ENCODE measurements around the gene FAM222B. TPM values are rescaled to one million over a fixed set of nuclear protein-coding genes. Genes with fewer than 3 reads are reported as not detected.
"Not testable (repeated sequence)": the region's sequence is repeated elsewhere in the genome, so short reads cannot be mapped to it uniquely, and the experiment has no call there.

FAM222B gene
- total RNA-seq, 1 experiment from 2014 or later: 37.7 TPM

DNA sequence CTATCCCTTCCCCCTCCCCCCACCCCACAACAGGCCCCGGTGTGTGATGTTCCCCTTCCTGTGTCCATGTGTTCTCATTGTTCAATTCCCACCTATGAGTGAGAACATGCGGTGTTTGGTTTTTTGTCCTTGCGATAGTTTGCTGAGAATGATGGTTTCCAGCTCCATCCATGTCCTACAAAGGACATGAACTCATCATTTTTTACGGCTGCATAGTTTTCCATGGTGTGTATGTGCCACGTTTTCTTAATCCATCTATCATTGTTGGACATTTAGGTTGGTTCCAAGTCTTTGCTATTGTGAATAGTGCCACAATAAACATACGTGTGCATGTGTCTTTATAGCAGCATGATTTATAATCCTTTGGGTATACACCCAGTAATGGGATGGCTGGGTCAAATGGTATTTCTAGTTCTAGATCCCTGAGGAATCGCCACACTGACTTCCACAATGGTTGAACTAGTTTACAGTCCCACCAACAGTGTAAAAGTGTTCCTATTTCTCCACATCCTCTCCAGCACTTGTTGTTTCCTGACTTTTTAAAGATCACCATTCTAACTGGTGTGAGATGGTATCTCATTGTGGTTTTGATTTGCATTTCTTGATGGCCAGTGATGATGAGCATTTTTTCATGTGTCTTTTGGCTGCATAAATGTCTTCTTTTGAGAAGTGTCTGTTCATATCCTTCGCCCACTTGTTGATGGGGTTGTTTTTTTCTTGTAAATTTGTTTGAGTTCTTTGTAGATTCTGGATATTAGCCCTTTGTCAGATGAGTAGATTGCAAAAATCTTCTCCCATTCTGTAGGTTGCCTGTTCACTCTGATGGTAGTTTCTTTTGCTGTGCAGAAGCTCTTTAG is 106.4 kb downstream of the FAM222B start:
- CTCF ChIA-PET: interaction anchor here (0.5 kb wide), 1 partner anchor 10 kb away, joined by 6 read pairs; no protein-coding TSS in a partner anchor

DNA sequence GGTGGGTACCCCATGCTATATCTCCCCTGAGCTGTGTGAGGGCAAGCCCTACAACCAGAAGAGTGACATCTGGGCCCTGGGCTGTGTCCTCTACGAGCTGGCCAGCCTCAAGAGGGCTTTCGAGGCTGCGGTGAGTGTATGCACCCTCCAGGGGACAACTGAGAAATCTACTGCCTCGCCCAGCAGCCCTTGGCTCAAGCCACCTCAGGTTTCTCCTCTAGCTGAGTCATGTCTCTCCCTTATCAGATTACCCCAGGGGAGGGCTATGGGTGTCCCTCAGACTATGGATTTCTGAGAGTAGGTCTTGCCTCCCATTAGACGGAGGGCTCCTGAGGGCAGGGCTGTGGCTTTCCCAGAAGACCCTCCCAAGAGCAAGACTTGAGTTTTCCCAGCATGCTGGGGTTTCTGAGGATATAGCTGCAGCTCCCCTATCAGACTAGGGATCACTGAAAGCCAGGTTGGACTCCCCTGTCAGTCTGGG is 107.3 kb downstream of the FAM222B start:
- intact Hi-C loops (cut with micrococcal nuclease; ENCODE audit: unreplicated experiment): no loop called here
- CTCF ChIA-PET: interaction anchor here (0.5 to 0.8 kb wide), 3 partner anchors 11 to 373 kb away, joined by 3 to 6 read pairs (median 4); no protein-coding TSS in a partner anchor
- Mint-ChIP-seq H3K9me3 (ENCODE audit: low read depth, unreplicated experiment) (no peaks in the 10 kb centered on the region), H3K4me3 (ENCODE audit: low read depth, unreplicated experiment) (no peak overlapping the region), H3K4me1 (ENCODE audit: low read depth, unreplicated experiment) (peaks cover 16% of the 10 kb centered on the region), H3K36me3 (ENCODE audit: insufficient read depth, unreplicated experiment) (peaks cover 14% of the 10 kb centered on the region), H3K27me3 (ENCODE audit: unreplicated experiment) (no peaks in the 10 kb centered on the region), H3K27ac (ENCODE audit: unreplicated experiment) (no peak overlapping the region)
- no TSS peak for BruUV-seq (replicated peaks)
- TF ChIP-seq, protein P1, sequence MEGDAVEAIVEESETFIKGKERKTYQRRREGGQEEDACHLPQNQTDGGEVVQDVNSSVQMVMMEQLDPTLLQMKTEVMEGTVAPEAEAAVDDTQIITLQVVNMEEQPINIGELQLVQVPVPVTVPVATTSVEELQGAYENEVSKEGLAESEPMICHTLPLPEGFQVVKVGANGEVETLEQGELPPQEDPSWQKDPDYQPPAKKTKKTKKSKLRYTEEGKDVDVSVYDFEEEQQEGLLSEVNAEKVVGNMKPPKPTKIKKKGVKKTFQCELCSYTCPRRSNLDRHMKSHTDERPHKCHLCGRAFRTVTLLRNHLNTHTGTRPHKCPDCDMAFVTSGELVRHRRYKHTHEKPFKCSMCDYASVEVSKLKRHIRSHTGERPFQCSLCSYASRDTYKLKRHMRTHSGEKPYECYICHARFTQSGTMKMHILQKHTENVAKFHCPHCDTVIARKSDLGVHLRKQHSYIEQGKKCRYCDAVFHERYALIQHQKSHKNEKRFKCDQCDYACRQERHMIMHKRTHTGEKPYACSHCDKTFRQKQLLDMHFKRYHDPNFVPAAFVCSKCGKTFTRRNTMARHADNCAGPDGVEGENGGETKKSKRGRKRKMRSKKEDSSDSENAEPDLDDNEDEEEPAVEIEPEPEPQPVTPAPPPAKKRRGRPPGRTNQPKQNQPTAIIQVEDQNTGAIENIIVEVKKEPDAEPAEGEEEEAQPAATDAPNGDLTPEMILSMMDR (IDR thresholded peaks at IDR 0.05; ENCODE audit: unreplicated experiment): no peak
- DNase-seq: peak; percentile 51

More for the DNA sequence above, 106.4 kb downstream of the FAM222B start:
- Mint-ChIP-seq H3K4me1 (ENCODE audit: low read depth, unreplicated experiment) (peaks cover 16% of the 10 kb centered on the region), H3K36me3 (ENCODE audit: insufficient read depth, unreplicated experiment) (peaks cover 14% of the 10 kb centered on the region)
- H3K27ac Mint-ChIP-seq (ENCODE audit: unreplicated experiment); intact Hi-C loops (cut with micrococcal nuclease; ENCODE audit: unreplicated experiment); H3K9me3 Mint-ChIP-seq (ENCODE audit: low read depth, unreplicated experiment); DNase-seq; H3K4me3 Mint-ChIP-seq (ENCODE audit: low read depth, unreplicated experiment); BruUV-seq (replicated peaks); H3K27me3 Mint-ChIP-seq (ENCODE audit: unreplicated experiment): not testable (repeated sequence)

DNA sequence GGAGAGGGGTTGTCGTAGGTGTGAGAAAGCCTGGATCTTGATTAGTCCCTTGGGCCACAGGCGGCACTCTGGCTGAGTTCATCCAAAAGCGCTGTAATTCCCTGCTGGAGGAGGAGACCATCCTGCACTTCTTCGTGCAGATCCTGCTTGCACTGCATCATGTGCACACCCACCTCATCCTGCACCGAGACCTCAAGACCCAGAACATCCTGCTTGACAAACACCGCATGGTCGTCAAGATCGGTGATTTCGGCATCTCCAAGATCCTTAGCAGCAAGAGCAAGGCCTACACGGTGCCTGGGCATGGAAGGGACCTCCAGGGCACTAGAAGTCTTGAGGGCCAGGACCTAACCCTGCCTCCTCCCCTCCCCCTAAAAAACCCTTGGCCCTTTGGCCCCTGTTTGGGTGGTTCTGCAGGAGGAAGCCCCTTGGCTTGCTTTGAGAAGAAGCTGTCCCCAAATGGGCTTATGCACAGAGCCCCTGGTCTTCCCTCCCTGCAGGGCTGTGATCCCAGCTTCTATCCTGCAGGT is 107.8 kb downstream of the FAM222B start:
- no TSS peak for BruUV-seq (replicated peaks)
- CTCF ChIA-PET: interaction anchor here (0.8 kb wide), 2 partner anchors 16 to 373 kb away, joined by 3 to 4 read pairs; no protein-coding TSS in a partner anchor
- TF ChIP-seq, protein P1 (IDR thresholded peaks at IDR 0.05; ENCODE audit: unreplicated experiment): no peak
- no peak for DNase-seq
- Mint-ChIP-seq H3K4me3 (ENCODE audit: low read depth, unreplicated experiment) (no peak overlapping the region), H3K27ac (ENCODE audit: unreplicated experiment) (no peak overlapping the region), H3K27me3 (ENCODE audit: unreplicated experiment) (no peaks in the 10 kb centered on the region), H3K4me1 (ENCODE audit: low read depth, unreplicated experiment) (peaks cover 18% of the 10 kb centered on the region), H3K9me3 (ENCODE audit: low read depth, unreplicated experiment) (no peaks in the 10 kb centered on the region), H3K36me3 (ENCODE audit: insufficient read depth, unreplicated experiment) (peaks cover 9% of the 10 kb centered on the region)
- intact Hi-C loops (cut with micrococcal nuclease; ENCODE audit: unreplicated experiment): no loop called here

DNA sequence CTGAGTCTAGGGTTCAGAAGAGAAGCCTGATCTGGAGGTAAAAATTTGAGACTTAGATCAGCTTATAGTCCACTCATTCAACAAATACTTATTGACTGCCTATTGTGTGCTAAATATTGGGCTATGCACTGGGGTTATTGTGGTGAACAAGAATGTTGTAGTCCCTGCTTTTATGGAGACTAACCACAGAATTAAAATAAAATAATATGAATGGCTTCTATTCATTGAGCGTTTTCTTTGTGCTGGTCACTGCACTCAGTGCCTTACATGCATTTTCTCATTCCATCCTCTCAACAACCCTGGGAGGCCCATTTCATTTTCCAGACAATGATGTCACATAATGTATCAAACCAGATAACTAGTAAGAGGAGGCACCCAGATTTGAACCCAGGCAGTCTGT is 109.2 kb downstream of the FAM222B start:
- no peak for DNase-seq
- TF ChIP-seq, protein P1 (IDR thresholded peaks at IDR 0.05; ENCODE audit: unreplicated experiment): no peak
- intact Hi-C loops (cut with micrococcal nuclease; ENCODE audit: unreplicated experiment): no loop called here
- no peaks in the 10 kb centered on the region for H3K9me3 Mint-ChIP-seq (ENCODE audit: low read depth, unreplicated experiment)
- H3K4me1 Mint-ChIP-seq (ENCODE audit: low read depth, unreplicated experiment): peaks cover 29% of the 10 kb centered on the region
- H3K27ac Mint-ChIP-seq (ENCODE audit: unreplicated experiment): peak overlapping the region; percentile 44
- no TSS peak for BruUV-seq (replicated peaks)
- CTCF ChIA-PET: interaction anchor here (1.0 to 1.7 kb wide), 3 partner anchors 13 to 30 kb away, joined by 3 to 8 read pairs (median 3); no protein-coding TSS in a partner anchor
- H3K36me3 Mint-ChIP-seq (ENCODE audit: insufficient read depth, unreplicated experiment): peaks cover 9% of the 10 kb centered on the region
- H3K4me3 Mint-ChIP-seq (ENCODE audit: low read depth, unreplicated experiment): no peak overlapping the region
- H3K27me3 Mint-ChIP-seq (ENCODE audit: unreplicated experiment): no peaks in the 10 kb centered on the region

All from Calu3 (cell line).